ENCODE results near the gene AGPAT2.

- TF ChIP-seq CTCF (IDR thresholded peaks at IDR 0.05) (no peak), POLR2AphosphoS5 (IDR thresholded peaks at IDR 0.05) (no peak)
These were observed 45.4 kb upstream of the AGPAT2 start for GRCh38 chr9:136732444-136733178.

Measured in gastroesophageal sphincter (tissue), 3 donors.